Keratinocyte (primary cell): Measurements from ENCODE around the gene COX8C. TPM values are rescaled to one million over a fixed set of nuclear protein-coding genes. Genes with fewer than 3 reads are reported as not detected.

Source experiments
- DNase-seq: peaks from one replicate; pipeline ENCODE4 v3.0.0-alpha.2; 2011; ENCODE audit warnings: low read depth, missing footprints, low spot score
- FAIRE-seq: peaks from 2 replicates; lab custom pipeline; 2011; peaks lifted over from hg19 to GRCh38; lab: Jason Lieb, UNC
- H2AFZ ChIP-seq: 2 replicates; pipeline ENCODE4 v1.6.0; 2012; ENCODE audit warnings: low read length, control low read depth, inconsistent platforms; ENCODE audit not compliant: control insufficient read depth
- H3K27ac ChIP-seq: 2 replicates; pipeline ENCODE4 v1.5.1; 2011; ENCODE audit warnings: low read length; ENCODE audit not compliant: control insufficient read depth, insufficient read depth
- H3K27me3 ChIP-seq: 3 replicates; pipeline ENCODE4 v1.6.0; 2011; ENCODE audit warnings: low read length; ENCODE audit not compliant: control insufficient read depth, insufficient read depth; ENCODE audit errors: extremely low read depth
- H3K36me3 ChIP-seq, 2 experiments: 2 replicates in 1 of 2; 3 replicates in 1 of 2; pipeline ENCODE4 v1.5.1; 2011; ENCODE audit warnings: low read length in 2 of 2, mild to moderate bottlenecking in 1 of 2; ENCODE audit not compliant: control insufficient read depth in 2 of 2, insufficient read depth in 2 of 2; ENCODE audit errors: extremely low read depth in 1 of 2
- H3K4me1 ChIP-seq: 3 replicates; pipeline ENCODE4 v1.5.1; 2011; ENCODE audit warnings: low read length; ENCODE audit not compliant: control insufficient read depth, insufficient read depth; ENCODE audit errors: extremely low read depth
- H3K4me2 ChIP-seq: 3 replicates; pipeline ENCODE4 v1.6.0; 2011; ENCODE audit warnings: low read depth, low read length; ENCODE audit not compliant: control insufficient read depth, insufficient read depth; ENCODE audit errors: extremely low read depth
- H3K4me3 ChIP-seq, 3 experiments: fragments of 200-600 bp in 1 of 3; sonication (generic) in 1 of 3; 2 replicates in 2 of 3; 3 replicates in 1 of 3; pipeline ENCODE4 v1.5.1; 2011 to 2016; ENCODE audit warnings: low read length in 3 of 3, mild to moderate bottlenecking in 3 of 3, control low read depth in 2 of 3, inconsistent platforms in 1 of 3, low read depth in 1 of 3, mixed read lengths in 1 of 3, mixed run types in 1 of 3, moderate library complexity in 1 of 3; ENCODE audit not compliant: control insufficient read depth in 2 of 3, insufficient read depth in 2 of 3; ENCODE audit errors: extremely low read depth in 1 of 3
- H3K79me2 ChIP-seq: 2 replicates; pipeline ENCODE4 v1.6.0; 2012; ENCODE audit warnings: low read length; ENCODE audit not compliant: control insufficient read depth, insufficient read depth
- H3K9ac ChIP-seq: 3 replicates; pipeline ENCODE4 v1.6.0; 2011; ENCODE audit warnings: low read length; ENCODE audit not compliant: control insufficient read depth, insufficient read depth; ENCODE audit errors: extremely low read depth
- H3K9me1 ChIP-seq: 3 replicates; pipeline ENCODE4 v1.6.0; 2011; ENCODE audit warnings: low read length; ENCODE audit not compliant: control insufficient read depth, insufficient read depth; ENCODE audit errors: extremely low read depth
- H3K9me3 ChIP-seq: 2 replicates; pipeline ENCODE4 v1.5.1; 2012; ENCODE audit warnings: low read depth, low read length; ENCODE audit not compliant: control insufficient read depth
- H4K20me1 ChIP-seq: 3 replicates; pipeline ENCODE4 v1.6.0; 2011; ENCODE audit warnings: low read length; ENCODE audit not compliant: control insufficient read depth, insufficient read depth; ENCODE audit errors: extremely low read depth
- CTCF ChIP-seq, 3 experiments: IDR thresholded peaks in 1 of 3; conservative IDR thresholded peaks in 1 of 3; optimal IDR thresholded peaks in 1 of 3; 2 replicates in 2 of 3; 3 replicates in 1 of 3; pipeline versions ENCODE3 to v1.5.1; 2011; ENCODE audit warnings: low read length in 3 of 3, mild to moderate bottlenecking in 3 of 3, moderate library complexity in 2 of 3, control low read depth in 1 of 3, inconsistent platforms in 1 of 3; ENCODE audit not compliant: insufficient read depth in 2 of 3; ENCODE audit errors: extremely low read depth in 1 of 3
- EZH2 ChIP-seq: IDR thresholded peaks from one replicate; pipeline ENCODE4 v1.6.1; 2012; ENCODE audit warnings: inconsistent platforms, mild to moderate bottlenecking, low read length, moderate library complexity
- dilution Hi-C: fragments of 300-500 bp; cut with MboI; formaldehyde crosslinking; loops from one replicate; pipeline ENCODE4 v1.7.0; 2020; ENCODE audit warnings: low sequenced_read_pairs; ENCODE audit not compliant: extremely low pct_ligation_motif_present
- polyA minus RNA-seq, 3 experiments: library from RNA; depleted of rRNA, polyadenylated mRNA; stranded (reverse); fragments of >200 nt; gene quantifications; 1 replicate in 1 of 3; 2 replicates in 1 of 3; 3 replicates in 1 of 3; pipeline ENCODE4 v1.2.3, GENCODE V29; 2011
- polyA plus RNA-seq, 5 experiments: library from polyadenylated mRNA; depleted of rRNA in 3 of 5; stranded (reverse) in 3 of 5; stranded (forward) in 1 of 5; unstranded in 1 of 5; fragments of >200 nt; gene quantifications; 1 replicate in 1 of 5; 2 replicates in 3 of 5; 3 replicates in 1 of 5; pipeline versions ENCODE4 v1.2.1 to v1.2.3, GENCODE V29; 2011 to 2012; ENCODE audit warnings: missing spikeins in 2 of 5, low read depth in 1 of 5, low replicate concordance in 1 of 5

COX8C gene
- polyA plus RNA-seq (not detected in 3 replicates), polyA minus RNA-seq (not detected in 3 replicates)
- not detected for polyA plus RNA-seq (2011; ENCODE audit: low read depth)
- polyA plus RNA-seq (2011; cell fraction: cytosol; rRNA removed): not detected in 2 replicates
- polyA plus RNA-seq (2011; cell fraction: nucleus; rRNA removed): not detected in 2 replicates
- not detected in 2 replicates for polyA plus RNA-seq (2012; ENCODE audit: low replicate concordance)
- not detected for polyA minus RNA-seq (2011; cell fraction: cytosol; rRNA and poly(A)+ RNA removed)
- polyA minus RNA-seq (2011; cell fraction: nucleus; rRNA and poly(A)+ RNA removed): not detected in 2 replicates

GRCh38 chr14:93346926-93347721 is at the start of gene COX8C:
Gene COX8C (plus strand): TSS chr14:93347182. CDS start chr14:93347269, 87 bp downstream.
- H3K9me3 ChIP-seq: no peaks in the 10 kb centered on the region
- no peak within 1 kb of the TSS for H3K4me3 ChIP-seq
- FAIRE-seq: no peak
- H3K4me1 ChIP-seq: no peaks in the 10 kb centered on the region
- H3K27me3 ChIP-seq: no peaks in the 10 kb centered on the region
- H3K79me2 ChIP-seq: no peaks in the 10 kb centered on the region
- no peak for TF ChIP-seq CTCF (optimal IDR thresholded peaks at IDR 0.05 in 1 of 3, IDR thresholded peaks at IDR 0.05 in 1 of 3, conservative IDR thresholded peaks at IDR 0.05 in 1 of 3; ENCODE audit: extremely low read depth in 1 of 3, insufficient read depth in 2 of 3, low read length in 3 of 3)
- TF ChIP-seq EZH2: no peak
- no peak within 1 kb of the TSS for H2AFZ ChIP-seq
- H3K27ac ChIP-seq: no peak within 1 kb of the TSS
- H3K9ac ChIP-seq: no peak within 1 kb of the TSS
- dilution Hi-C loops: no loop called here
- H4K20me1 ChIP-seq: no peaks in the 10 kb centered on the region
- no peak within 1 kb of the TSS for H3K4me2 ChIP-seq
- H3K36me3 ChIP-seq: no peaks in the 10 kb centered on the region
- no peaks in the 10 kb centered on the region for H3K9me1 ChIP-seq
- DNase-seq: no peak

GRCh38 chr14:93299416-93299815 is 47.6 kb upstream of the COX8C start:
- DNase-seq (no peak), FAIRE-seq (no peak)
- Histone ChIP-seq H3K79me2 (peaks cover 84% of the 10 kb centered on the region), H3K4me3 (no peak overlapping the region), H3K27ac (no peak overlapping the region), H3K9ac (no peak overlapping the region), H3K9me1 (peaks cover 4% of the 10 kb centered on the region), H3K4me1 (no peaks in the 10 kb centered on the region), H3K4me2 (no peak overlapping the region), H3K27me3 (no peaks in the 10 kb centered on the region), H3K36me3 (peaks cover 0 to 1% of the 10 kb centered on the region in 2 experiments), H2AFZ (no peak overlapping the region), H4K20me1 (peaks cover 3% of the 10 kb centered on the region), H3K9me3 (no peaks in the 10 kb centered on the region)
- dilution Hi-C loops: no loop called here
- TF ChIP-seq EZH2 (no peak), CTCF (optimal IDR thresholded peaks at IDR 0.05 in 1 of 3, IDR thresholded peaks at IDR 0.05 in 1 of 3, conservative IDR thresholded peaks at IDR 0.05 in 1 of 3; ENCODE audit: extremely low read depth in 1 of 3, insufficient read depth in 2 of 3, low read length in 3 of 3) (no peak)
